Upper lobe of right lung (tissue), 1 donor: ENCODE data around the gene DPP10. TPM values are rescaled to one million over a fixed set of nuclear protein-coding genes. Genes with fewer than 3 reads are reported as not detected.

Source experiments
- ATAC-seq: fragments of 200-7000 bp; cut with Tn5 transposase; one replicate; pipeline ENCODE4 v1.9.1; 2020; ENCODE audit warnings: mild to moderate bottlenecking, moderate library complexity
- DNase-seq: peaks from one replicate; pipeline ENCODE4 v3.0.0-alpha.2; 2020
- H3K27ac ChIP-seq: fragments of 200-600 bp; one replicate; pipeline ENCODE4 v1.8.0; 2022
- H3K27me3 ChIP-seq: fragments of 200-600 bp; one replicate; pipeline ENCODE4 v1.8.0; 2022; ENCODE audit warnings: mild to moderate bottlenecking
- H3K36me3 ChIP-seq: fragments of 200-600 bp; one replicate; pipeline ENCODE4 v1.8.0; 2022
- H3K4me1 ChIP-seq: fragments of 200-600 bp; one replicate; pipeline ENCODE4 v1.8.0; 2022
- H3K4me3 ChIP-seq: fragments of 200-600 bp; one replicate; pipeline ENCODE4 v1.8.0; 2022; ENCODE audit warnings: mild to moderate bottlenecking
- H3K9me3 ChIP-seq: fragments of 200-600 bp; one replicate; pipeline ENCODE4 v1.8.0; 2022
- intact Hi-C: fragments of 100-400 bp; cut with DNase I; formaldehyde crosslinking; loops from one replicate; pipeline ENCODE4 v1.11.0; 2022
- total RNA-seq: library from RNA; stranded (reverse); fragmentation: NEBNext Ultra II Directional; extraction: Animal tissue kit (Norgen Biotek cat#: 25700); gene quantifications from one replicate; pipeline ENCODE4 v1.2.1, GENCODE V29; 2021
- TF ChIP-seq, protein P1 (sequence below): fragments of 200-600 bp; IDR thresholded peaks from one replicate; pipeline ENCODE4 v1.8.0; 2022; ENCODE audit warnings: antibody characterized with exemption
- donor health status: DM: no; HTN: yes; CAD: no; lungs with severe emphysema.

Gene DPP10
- total RNA-seq, 1 donor from 2014 or later = 1.0 TPM

DNA sequence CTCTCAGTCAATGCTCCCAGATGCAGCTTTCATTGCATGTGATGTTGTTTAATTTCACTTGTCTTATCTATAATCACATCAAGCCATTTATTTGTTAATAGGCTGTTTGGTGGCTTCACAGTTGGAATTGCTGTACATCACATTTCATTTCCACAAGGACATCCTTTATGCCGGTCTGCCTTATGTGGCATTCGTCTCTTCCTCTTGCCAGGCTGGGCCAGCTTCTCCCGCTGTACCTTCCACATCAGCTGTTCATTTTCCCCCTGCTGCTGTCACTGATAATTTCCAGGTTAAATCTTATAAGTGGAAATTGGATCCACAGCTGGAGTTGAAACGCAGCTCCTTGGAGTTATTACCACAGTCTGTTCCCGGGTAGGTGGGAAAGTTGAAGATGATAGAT, 110.6 kb downstream of the DPP10 start:
- no peak overlapping the region for H3K27ac ChIP-seq
- no peak overlapping the region for H3K4me3 ChIP-seq
- ATAC-seq = no peak
- intact Hi-C loops = no loop called here
- no peaks in the 10 kb centered on the region for H3K27me3 ChIP-seq
- TF ChIP-seq, protein P1, sequence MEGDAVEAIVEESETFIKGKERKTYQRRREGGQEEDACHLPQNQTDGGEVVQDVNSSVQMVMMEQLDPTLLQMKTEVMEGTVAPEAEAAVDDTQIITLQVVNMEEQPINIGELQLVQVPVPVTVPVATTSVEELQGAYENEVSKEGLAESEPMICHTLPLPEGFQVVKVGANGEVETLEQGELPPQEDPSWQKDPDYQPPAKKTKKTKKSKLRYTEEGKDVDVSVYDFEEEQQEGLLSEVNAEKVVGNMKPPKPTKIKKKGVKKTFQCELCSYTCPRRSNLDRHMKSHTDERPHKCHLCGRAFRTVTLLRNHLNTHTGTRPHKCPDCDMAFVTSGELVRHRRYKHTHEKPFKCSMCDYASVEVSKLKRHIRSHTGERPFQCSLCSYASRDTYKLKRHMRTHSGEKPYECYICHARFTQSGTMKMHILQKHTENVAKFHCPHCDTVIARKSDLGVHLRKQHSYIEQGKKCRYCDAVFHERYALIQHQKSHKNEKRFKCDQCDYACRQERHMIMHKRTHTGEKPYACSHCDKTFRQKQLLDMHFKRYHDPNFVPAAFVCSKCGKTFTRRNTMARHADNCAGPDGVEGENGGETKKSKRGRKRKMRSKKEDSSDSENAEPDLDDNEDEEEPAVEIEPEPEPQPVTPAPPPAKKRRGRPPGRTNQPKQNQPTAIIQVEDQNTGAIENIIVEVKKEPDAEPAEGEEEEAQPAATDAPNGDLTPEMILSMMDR = no peak
- H3K36me3 ChIP-seq = no peaks in the 10 kb centered on the region
- no peaks in the 10 kb centered on the region for H3K4me1 ChIP-seq
- no peak for DNase-seq
- H3K9me3 ChIP-seq = no peaks in the 10 kb centered on the region

DNA sequence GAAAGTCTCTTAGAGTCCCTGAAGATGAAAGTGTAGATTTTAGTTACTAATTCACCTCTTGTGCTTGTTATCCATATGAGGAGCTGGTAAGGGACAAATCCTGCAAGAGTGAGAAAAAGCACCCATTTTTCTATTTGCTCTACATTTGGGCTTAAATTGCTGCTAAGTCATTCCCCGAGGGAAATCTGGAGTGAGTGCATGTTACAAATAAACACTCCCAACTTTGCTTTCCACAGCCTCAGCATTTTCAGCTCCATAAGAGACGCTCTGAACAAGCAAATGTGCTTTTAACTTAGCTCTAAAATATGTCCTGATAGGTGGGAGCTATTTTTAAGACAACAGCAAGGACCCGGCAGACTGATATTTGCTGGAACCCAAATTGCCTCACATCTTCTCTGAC, 126.7 kb downstream of the DPP10 start:
- Histone ChIP-seq H3K36me3 (no peaks in the 10 kb centered on the region), H3K9me3 (no peaks in the 10 kb centered on the region), H3K27ac (no peak overlapping the region), H3K4me3 (no peak overlapping the region), H3K4me1 (no peaks in the 10 kb centered on the region), H3K27me3 (no peaks in the 10 kb centered on the region)
- intact Hi-C loops = no loop called here
- ATAC-seq (no peak), DNase-seq (no peak)
- TF ChIP-seq, protein P1 = no peak

DNA sequence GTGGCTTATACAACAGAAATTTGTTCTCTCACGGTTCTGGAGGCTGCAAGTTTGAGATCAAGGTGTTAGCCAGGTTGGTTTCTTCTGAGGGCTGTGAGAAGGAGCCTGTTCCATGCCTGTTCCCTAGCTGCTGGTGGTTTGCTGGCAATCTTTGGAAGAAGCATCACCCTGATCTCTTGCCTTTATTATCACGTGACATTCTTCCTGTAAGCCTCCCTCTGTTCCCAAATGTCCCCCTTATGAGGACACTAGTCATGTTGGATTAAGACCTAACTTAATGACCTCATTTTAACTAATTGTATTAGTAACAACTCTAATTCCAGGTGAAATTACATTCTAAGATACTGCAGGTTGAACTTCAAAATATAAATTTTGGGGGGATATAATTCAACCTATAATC, 135.2 kb downstream of the DPP10 start:
- DNase-seq (no peak), ATAC-seq (no peak)
- Histone ChIP-seq H3K9me3 (no peaks in the 10 kb centered on the region), H3K36me3 (no peaks in the 10 kb centered on the region), H3K4me3 (no peak overlapping the region), H3K27ac (no peak overlapping the region), H3K4me1 (no peaks in the 10 kb centered on the region), H3K27me3 (no peaks in the 10 kb centered on the region)
- intact Hi-C loops = no loop called here
- TF ChIP-seq, protein P1 = no peak

DNA sequence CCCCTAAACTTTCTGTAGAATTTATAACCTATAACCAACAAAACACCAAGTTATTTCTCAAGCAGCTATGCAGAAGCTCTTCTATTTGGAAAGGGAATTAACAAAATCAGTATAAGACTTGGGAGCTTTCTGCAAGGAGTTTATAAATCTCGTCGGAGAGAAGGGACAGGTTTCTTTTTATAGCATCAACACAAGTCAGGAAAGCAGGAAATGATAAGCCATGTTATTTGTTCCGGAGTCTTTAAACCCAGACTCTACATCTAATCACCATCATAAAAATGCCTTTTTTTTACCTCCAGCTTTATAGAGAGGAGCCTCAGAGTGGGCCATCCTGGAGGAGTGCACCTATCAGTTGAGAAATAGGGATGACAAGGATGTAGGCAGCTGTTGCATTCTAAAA, 137.1 kb downstream of the DPP10 start:
- no peak overlapping the region for H3K27ac ChIP-seq
- no peaks in the 10 kb centered on the region for H3K36me3 ChIP-seq
- H3K9me3 ChIP-seq = no peaks in the 10 kb centered on the region
- ATAC-seq (no peak), DNase-seq (no peak)
- TF ChIP-seq, protein P1 = no peak
- intact Hi-C loops = no loop called here
- H3K4me1 ChIP-seq = no peaks in the 10 kb centered on the region
- no peak overlapping the region for H3K4me3 ChIP-seq
- H3K27me3 ChIP-seq = no peaks in the 10 kb centered on the region

DNA sequence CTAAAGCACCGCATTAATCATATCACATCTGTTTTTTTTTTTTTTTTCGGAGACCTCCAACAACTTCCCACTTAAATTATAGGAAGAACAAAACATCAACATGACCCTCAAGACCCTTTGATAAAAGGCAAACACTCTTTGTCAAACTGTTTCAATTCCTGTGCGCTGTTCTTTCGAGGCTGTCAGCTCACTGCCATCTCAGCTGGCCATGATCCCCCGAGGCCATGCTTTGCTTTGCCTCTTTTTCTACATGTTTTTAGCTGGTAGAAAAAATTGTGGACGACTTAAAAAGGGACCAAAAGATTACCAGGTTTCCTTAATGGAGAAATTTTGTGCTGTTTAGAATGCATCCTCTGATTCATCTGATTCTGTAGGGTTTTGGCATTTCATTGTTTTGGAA, 138.2 kb downstream of the DPP10 start:
- Histone ChIP-seq H3K27ac (no peak overlapping the region), H3K36me3 (no peaks in the 10 kb centered on the region), H3K27me3 (no peaks in the 10 kb centered on the region), H3K4me3 (no peak overlapping the region), H3K4me1 (no peaks in the 10 kb centered on the region), H3K9me3 (no peaks in the 10 kb centered on the region)
- no peak for DNase-seq
- intact Hi-C loops = no loop called here
- no peak for ATAC-seq
- TF ChIP-seq, protein P1 = no peak

DNA sequence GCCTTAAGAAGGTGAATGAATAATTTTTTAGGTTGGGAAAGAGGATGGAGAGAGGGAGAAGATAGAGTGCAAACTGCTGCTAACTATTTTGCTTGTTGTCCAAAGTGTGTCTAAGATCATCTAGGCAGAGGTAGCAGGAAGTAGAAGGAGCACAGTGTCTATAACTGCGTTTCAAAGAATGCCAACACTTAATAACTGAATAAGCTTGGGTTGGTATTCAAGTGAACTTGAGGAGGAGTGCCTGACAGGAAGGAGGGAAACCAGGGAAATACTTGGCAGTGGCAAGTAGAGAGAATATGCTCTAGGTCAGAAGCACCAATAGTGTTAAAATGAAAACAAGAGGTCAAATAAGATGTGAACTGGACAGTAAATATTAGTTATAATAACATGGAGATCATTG, 155.9 kb downstream of the DPP10 start:
- TF ChIP-seq, protein P1 = no peak
- no peaks in the 10 kb centered on the region for H3K4me1 ChIP-seq
- H3K27ac ChIP-seq = no peak overlapping the region
- no peaks in the 10 kb centered on the region for H3K36me3 ChIP-seq
- no peak overlapping the region for H3K4me3 ChIP-seq
- intact Hi-C loops = no loop called here
- H3K9me3 ChIP-seq = no peaks in the 10 kb centered on the region
- no peak for DNase-seq
- H3K27me3 ChIP-seq = no peaks in the 10 kb centered on the region
- peak; percentile 62 for ATAC-seq
